ENCODE data around the gene TMEM95. TPM values are rescaled to one million over a fixed set of nuclear protein-coding genes. Genes with fewer than 3 reads are reported as not detected.

TMEM95 gene
- polyA plus RNA-seq, 1 donor from 2014 or later: not detected

GRCh38 chr17:7355573-7355972 is 617 bp downstream of the TMEM95 start:
- Histone ChIP-seq H3K27me3 (ENCODE audit: insufficient read depth, low read depth, low read length) (no peaks in the 10 kb centered on the region), H3K9me2 (ENCODE audit: insufficient read depth, low read length) (no peaks in the 10 kb centered on the region), H3K79me2 (replicated peaks; ENCODE audit: insufficient read depth, low read length) (peaks cover 3% of the 10 kb centered on the region), H4K20me1 (ENCODE audit: insufficient read depth) (no peaks in the 10 kb centered on the region), H3K4me3 (ENCODE audit: low read length) (no peak overlapping the region), H3K27ac (ENCODE audit: low read length) (no peak overlapping the region), H3K9me3 (ENCODE audit: low read length) (no peaks in the 10 kb centered on the region), H3K4me2 (ENCODE audit: low read length) (no peak overlapping the region), H2AFZ (ENCODE audit: low read depth, low read length) (no peak overlapping the region), H3F3A (ENCODE audit: insufficient read depth, low read length, poor library complexity, severe bottlenecking) (no peaks in the 10 kb centered on the region), H3K36me3 (ENCODE audit: insufficient read depth, low read length) (no peaks in the 10 kb centered on the region), H3K9ac (ENCODE audit: low read length) (no peak overlapping the region)
- TF ChIP-seq MXI1 (conservative IDR thresholded peaks at IDR 0.05; ENCODE audit: poor library complexity, severe bottlenecking): no peak
- no peak for TF ChIP-seq TAF1 (IDR thresholded peaks at IDR 0.05; ENCODE audit: low read depth)
- no peak for TF ChIP-seq RAD21 (conservative IDR thresholded peaks at IDR 0.05)
- no peak for TF ChIP-seq SMC3 (conservative IDR thresholded peaks at IDR 0.05; ENCODE audit: poor library complexity)
- TF ChIP-seq CTCF (IDR thresholded peaks at IDR 0.05; ENCODE audit: poor library complexity, severe bottlenecking): no peak
- TF ChIP-seq POLR2AphosphoS5 (IDR thresholded peaks at IDR 0.05): no peak
- TF ChIP-seq EP300 (conservative IDR thresholded peaks at IDR 0.05; ENCODE audit: poor library complexity, severe bottlenecking): no peak
- TF ChIP-seq REST (IDR thresholded peaks at IDR 0.05; ENCODE audit: borderline replicate concordance): no peak
- TF ChIP-seq EZH2 (IDR thresholded peaks at IDR 0.05; ENCODE audit: borderline replicate concordance, insufficient read depth, low read length, poor library complexity, severe bottlenecking): no peak

- Histone ChIP-seq H3K4me2 (ENCODE audit: low read length) (no peak overlapping the region), H2AFZ (ENCODE audit: low read depth, low read length) (no peak overlapping the region), H3K27ac (ENCODE audit: low read length) (no peak overlapping the region), H3K4me3 (ENCODE audit: low read length) (no peak overlapping the region), H3K27me3 (ENCODE audit: insufficient read depth, low read depth, low read length) (no peaks in the 10 kb centered on the region), H3K9me3 (ENCODE audit: low read length) (no peaks in the 10 kb centered on the region), H3K9ac (ENCODE audit: low read length) (no peak overlapping the region), H3K9me2 (ENCODE audit: insufficient read depth, low read length) (no peaks in the 10 kb centered on the region), H3K79me2 (replicated peaks; ENCODE audit: insufficient read depth, low read length) (peaks cover 3% of the 10 kb centered on the region), H3K36me3 (ENCODE audit: insufficient read depth, low read length) (no peaks in the 10 kb centered on the region), H4K20me1 (ENCODE audit: insufficient read depth) (no peaks in the 10 kb centered on the region), H3F3A (ENCODE audit: insufficient read depth, low read length, poor library complexity, severe bottlenecking) (no peaks in the 10 kb centered on the region)
- TF ChIP-seq TAF1 (IDR thresholded peaks at IDR 0.05; ENCODE audit: low read depth) (no peak), SMC3 (conservative IDR thresholded peaks at IDR 0.05; ENCODE audit: poor library complexity) (peak; percentile 52), MXI1 (conservative IDR thresholded peaks at IDR 0.05; ENCODE audit: poor library complexity, severe bottlenecking) (no peak), REST (IDR thresholded peaks at IDR 0.05; ENCODE audit: borderline replicate concordance) (no peak), RAD21 (conservative IDR thresholded peaks at IDR 0.05) (peak; percentile 50), CTCF (IDR thresholded peaks at IDR 0.05; ENCODE audit: poor library complexity, severe bottlenecking) (peak; percentile 59), EP300 (conservative IDR thresholded peaks at IDR 0.05; ENCODE audit: poor library complexity, severe bottlenecking) (no peak), EZH2 (IDR thresholded peaks at IDR 0.05; ENCODE audit: borderline replicate concordance, insufficient read depth, low read length, poor library complexity, severe bottlenecking) (no peak), POLR2AphosphoS5 (IDR thresholded peaks at IDR 0.05) (no peak)
These were observed 1.2 kb downstream of the TMEM95 start for GRCh38 chr17:7356072-7356549.

All from neural cell (in vitro differentiated cells).